Neuron (in vitro differentiated cells): Measurements from ENCODE around the gene ASIP.
A peak's percentile ranks its signal among the peaks of the same experiment; 100 is the strongest.

Experiments
- H2AFZ ChIP-seq: one replicate; pipeline ENCODE4 v1.6.1; 2013; ENCODE audit warnings: low read depth, mild to moderate bottlenecking, inconsistent platforms, low read length, moderate library complexity
- H3K27me3 ChIP-seq: one replicate; pipeline ENCODE4 v1.6.1; 2013; ENCODE audit warnings: low read length; ENCODE audit not compliant: insufficient read depth
- H3K36me3 ChIP-seq: one replicate; pipeline ENCODE4 v1.6.1; 2013; ENCODE audit warnings: low read length; ENCODE audit not compliant: insufficient read depth
- H3K4me1 ChIP-seq: one replicate; pipeline ENCODE4 v1.6.1; 2013; ENCODE audit warnings: low read length; ENCODE audit not compliant: insufficient read depth
- H3K4me3 ChIP-seq: 2 replicates; pipeline ENCODE4 v1.5.1; 2013; ENCODE audit warnings: mild to moderate bottlenecking, low read length, moderate library complexity
- H3K9me3 ChIP-seq: one replicate; pipeline ENCODE4 v1.6.1; 2013; ENCODE audit warnings: low read length

The ASIP gene

GRCh38 chr20:34299556-34300255 is 58.5 kb downstream of the ASIP start:
- H3K36me3 ChIP-seq: peaks cover 8% of the 10 kb centered on the region
- H3K27me3 ChIP-seq: no peaks in the 10 kb centered on the region
- H2AFZ ChIP-seq: no peak overlapping the region
- no peak overlapping the region for H3K4me3 ChIP-seq
- peaks cover 20% of the 10 kb centered on the region for H3K4me1 ChIP-seq
- H3K9me3 ChIP-seq: no peaks in the 10 kb centered on the region

- peaks cover 2% of the 10 kb centered on the region for H3K36me3 ChIP-seq
- peaks cover 20% of the 10 kb centered on the region for H3K4me1 ChIP-seq
- no peak overlapping the region for H3K4me3 ChIP-seq
Measured at GRCh38 chr20:34300256-34300806, 59.1 kb downstream of the ASIP start.

GRCh38 chr20:34300809-34301586 is 59.8 kb downstream of the ASIP start:
- Histone ChIP-seq H3K4me1 (peaks cover 20% of the 10 kb centered on the region), H3K36me3 (no peaks in the 10 kb centered on the region), H3K4me3 (no peak overlapping the region), H2AFZ (no peak overlapping the region), H3K27me3 (no peaks in the 10 kb centered on the region), H3K9me3 (no peaks in the 10 kb centered on the region)

More at GRCh38 chr20:34300256-34300806, 59.1 kb downstream of the ASIP start:
- Histone ChIP-seq H3K9me3 (no peaks in the 10 kb centered on the region), H2AFZ (no peak overlapping the region), H3K27me3 (no peaks in the 10 kb centered on the region)

- H3K36me3 ChIP-seq: no peaks in the 10 kb centered on the region
- H3K4me3 ChIP-seq: peak overlapping the region; percentile 84
- H2AFZ ChIP-seq: no peak overlapping the region
- H3K27me3 ChIP-seq: no peaks in the 10 kb centered on the region
- peaks cover 20% of the 10 kb centered on the region for H3K4me1 ChIP-seq
- H3K9me3 ChIP-seq: no peaks in the 10 kb centered on the region
Measured at GRCh38 chr20:34301587-34302311, 60.5 kb downstream of the ASIP start.

- H3K4me3 ChIP-seq: peak overlapping the region; percentile 84
- H3K27me3 ChIP-seq: no peaks in the 10 kb centered on the region
- H3K36me3 ChIP-seq: no peaks in the 10 kb centered on the region
- H3K4me1 ChIP-seq: peaks cover 20% of the 10 kb centered on the region
- peak overlapping the region; percentile 77 for H2AFZ ChIP-seq
- no peaks in the 10 kb centered on the region for H3K9me3 ChIP-seq
Measured at GRCh38 chr20:34302312-34302722, 61.1 kb downstream of the ASIP start.

GRCh38 chr20:34302723-34303533 is 61.7 kb downstream of the ASIP start, which contains the start of gene AHCY:
Gene AHCY, minus strand, starts transcription at chr20:34303355. Its CDS starts 85 bp downstream, at chr20:34303270.
- Histone ChIP-seq H3K4me1 (peaks cover 20% of the 10 kb centered on the region), H3K9me3 (no peaks in the 10 kb centered on the region), H3K4me3 (peak within 1 kb of the TSS; percentile 84), H3K27me3 (no peaks in the 10 kb centered on the region), H2AFZ (peak within 1 kb of the TSS; percentile 77), H3K36me3 (no peaks in the 10 kb centered on the region)

GRCh38 chr20:34305333-34306230 is 64.4 kb downstream of the ASIP start:
- peaks cover 18% of the 10 kb centered on the region for H3K4me1 ChIP-seq
- no peaks in the 10 kb centered on the region for H3K36me3 ChIP-seq
- H3K27me3 ChIP-seq: no peaks in the 10 kb centered on the region
- no peaks in the 10 kb centered on the region for H3K9me3 ChIP-seq
- no peak overlapping the region for H2AFZ ChIP-seq
- no peak overlapping the region for H3K4me3 ChIP-seq

- Histone ChIP-seq H3K27me3 (no peaks in the 10 kb centered on the region), H3K4me1 (peaks cover 8% of the 10 kb centered on the region), H2AFZ (no peak overlapping the region), H3K4me3 (no peak overlapping the region), H3K9me3 (no peaks in the 10 kb centered on the region), H3K36me3 (no peaks in the 10 kb centered on the region)
Measured at GRCh38 chr20:34309691-34310090, 68.5 kb downstream of the ASIP start.

GRCh38 chr20:34310481-34311117 is 69.4 kb downstream of the ASIP start:
- H2AFZ ChIP-seq: no peak overlapping the region

GRCh38 chr20:34311118-34312023 is 70.1 kb downstream of the ASIP start:
- Histone ChIP-seq H3K36me3 (no peaks in the 10 kb centered on the region), H3K9me3 (no peaks in the 10 kb centered on the region), H3K27me3 (no peaks in the 10 kb centered on the region)

More at GRCh38 chr20:34310481-34311117, 69.4 kb downstream of the ASIP start:
- Histone ChIP-seq H3K27me3 (no peaks in the 10 kb centered on the region), H3K9me3 (no peaks in the 10 kb centered on the region), H3K4me3 (no peak overlapping the region), H3K4me1 (peaks cover 8% of the 10 kb centered on the region), H3K36me3 (no peaks in the 10 kb centered on the region)

More at GRCh38 chr20:34311118-34312023, 70.1 kb downstream of the ASIP start:
- Histone ChIP-seq H3K4me3 (peak overlapping the region; percentile 26), H3K4me1 (peaks cover 8% of the 10 kb centered on the region), H2AFZ (peak overlapping the region; percentile 39)
